Measurements from ENCODE around the gene BCAS1.

The BCAS1 gene

GRCh38 chr20:53996584-53997486, 73.6 kb downstream of the BCAS1 start:
- DNase-seq, result no peak
- TF ChIP-seq GATA1 (IDR thresholded peaks at IDR 0.05; ENCODE audit: low read depth, low read length) (no peak), POLR2A (IDR thresholded peaks at IDR 0.05; ENCODE audit: low read length) (no peak)

DNA sequence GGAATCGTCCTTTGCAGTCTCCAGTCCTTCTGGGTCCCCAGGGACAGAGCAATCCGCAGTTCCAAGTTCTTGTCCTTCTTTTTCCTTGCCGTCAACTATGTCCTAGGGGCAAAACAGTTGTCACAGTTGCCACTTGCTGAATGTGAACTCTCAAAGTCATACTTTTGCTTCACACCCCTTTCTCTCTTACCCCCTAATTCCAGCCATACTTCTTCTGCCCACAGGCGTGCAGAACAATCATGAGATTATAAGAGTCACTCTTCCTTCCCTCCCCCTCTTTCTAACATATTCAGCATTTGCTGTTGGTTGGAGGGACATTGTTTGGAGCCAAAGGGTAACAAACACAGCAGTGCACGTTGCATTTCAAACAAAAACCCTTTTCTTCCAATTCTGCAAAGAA, 74.4 kb downstream of the BCAS1 start:
- no peak for TF ChIP-seq GATA1 (IDR thresholded peaks at IDR 0.05; ENCODE audit: low read depth, low read length)
- TF ChIP-seq POLR2A (IDR thresholded peaks at IDR 0.05; ENCODE audit: low read length), result no peak
- no peak for DNase-seq

GRCh38 chr20:53994088-53994487, 76.3 kb downstream of the BCAS1 start:
- TF ChIP-seq GATA1 (IDR thresholded peaks at IDR 0.05; ENCODE audit: low read depth, low read length) (no peak), POLR2A (IDR thresholded peaks at IDR 0.05; ENCODE audit: low read length) (no peak)
- DNase-seq, result no peak

DNA sequence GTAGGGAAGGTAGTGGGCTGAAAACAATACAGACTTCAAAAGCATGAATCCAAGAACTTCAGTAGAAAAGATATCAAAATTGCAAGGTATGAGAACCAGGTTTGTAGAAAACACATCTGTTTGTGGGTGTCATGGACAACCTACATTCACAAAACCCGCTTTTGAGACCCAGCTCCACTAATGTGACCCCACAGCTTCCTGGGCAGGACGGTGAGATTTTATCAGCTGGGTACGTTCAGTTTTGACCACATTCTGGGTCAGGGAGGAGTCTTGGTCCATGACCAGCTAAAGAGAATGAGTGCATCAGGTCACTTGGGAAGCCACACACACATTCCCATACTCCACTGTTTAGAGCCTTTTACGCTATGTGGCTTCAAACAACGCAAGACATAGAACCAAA, 77.1 kb downstream of the BCAS1 start:
- no peak for DNase-seq
- TF ChIP-seq GATA1 (IDR thresholded peaks at IDR 0.05; ENCODE audit: low read depth, low read length) (no peak), POLR2A (IDR thresholded peaks at IDR 0.05; ENCODE audit: low read length) (no peak)

GRCh38 chr20:53990768-53991450, 79.5 kb downstream of the BCAS1 start:
- DNase-seq, result no peak
- TF ChIP-seq GATA1 (IDR thresholded peaks at IDR 0.05; ENCODE audit: low read depth, low read length) (no peak), POLR2A (IDR thresholded peaks at IDR 0.05; ENCODE audit: low read length) (no peak)

GRCh38 chr20:53990003-53990402, 80.4 kb downstream of the BCAS1 start:
- no peak for TF ChIP-seq GATA1 (IDR thresholded peaks at IDR 0.05; ENCODE audit: low read depth, low read length)
- no peak for TF ChIP-seq POLR2A (IDR thresholded peaks at IDR 0.05; ENCODE audit: low read length)

GRCh38 chr20:53989401-53989800, 81.0 kb downstream of the BCAS1 start:
- DNase-seq, result no peak
- TF ChIP-seq GATA1 (IDR thresholded peaks at IDR 0.05; ENCODE audit: low read depth, low read length) (no peak), POLR2A (IDR thresholded peaks at IDR 0.05; ENCODE audit: low read length) (no peak)

More at GRCh38 chr20:53990003-53990402, 80.4 kb downstream of the BCAS1 start:
- DNase-seq, result no peak

GRCh38 chr20:53986037-53986650, 84.2 kb downstream of the BCAS1 start:
- no peak for TF ChIP-seq POLR2A (IDR thresholded peaks at IDR 0.05; ENCODE audit: low read length)
- no peak for TF ChIP-seq GATA1 (IDR thresholded peaks at IDR 0.05; ENCODE audit: low read depth, low read length)
- DNase-seq, result no peak

DNA sequence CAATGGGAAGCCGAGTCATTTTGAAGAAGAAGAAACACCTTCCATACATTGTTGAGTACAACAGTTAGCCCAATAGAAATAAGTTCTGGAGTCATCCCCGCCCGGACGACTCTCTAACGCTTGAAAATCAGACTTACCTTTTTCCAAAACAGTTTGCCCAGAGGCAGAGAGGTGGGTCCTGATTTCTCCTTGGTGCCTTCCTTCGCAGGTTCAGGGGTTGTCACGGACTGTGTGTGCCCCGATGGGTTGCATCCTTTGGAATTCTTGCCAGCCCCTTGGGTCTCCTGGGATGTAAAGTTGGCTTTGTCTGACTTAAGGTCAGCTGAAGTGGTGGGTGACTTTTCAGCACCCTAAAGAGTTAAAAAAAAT, 85.3 kb downstream of the BCAS1 start:
- DNase-seq, result no peak
- no peak for TF ChIP-seq GATA1 (IDR thresholded peaks at IDR 0.05; ENCODE audit: low read depth, low read length)
- no peak for TF ChIP-seq POLR2A (IDR thresholded peaks at IDR 0.05; ENCODE audit: low read length)

DNA sequence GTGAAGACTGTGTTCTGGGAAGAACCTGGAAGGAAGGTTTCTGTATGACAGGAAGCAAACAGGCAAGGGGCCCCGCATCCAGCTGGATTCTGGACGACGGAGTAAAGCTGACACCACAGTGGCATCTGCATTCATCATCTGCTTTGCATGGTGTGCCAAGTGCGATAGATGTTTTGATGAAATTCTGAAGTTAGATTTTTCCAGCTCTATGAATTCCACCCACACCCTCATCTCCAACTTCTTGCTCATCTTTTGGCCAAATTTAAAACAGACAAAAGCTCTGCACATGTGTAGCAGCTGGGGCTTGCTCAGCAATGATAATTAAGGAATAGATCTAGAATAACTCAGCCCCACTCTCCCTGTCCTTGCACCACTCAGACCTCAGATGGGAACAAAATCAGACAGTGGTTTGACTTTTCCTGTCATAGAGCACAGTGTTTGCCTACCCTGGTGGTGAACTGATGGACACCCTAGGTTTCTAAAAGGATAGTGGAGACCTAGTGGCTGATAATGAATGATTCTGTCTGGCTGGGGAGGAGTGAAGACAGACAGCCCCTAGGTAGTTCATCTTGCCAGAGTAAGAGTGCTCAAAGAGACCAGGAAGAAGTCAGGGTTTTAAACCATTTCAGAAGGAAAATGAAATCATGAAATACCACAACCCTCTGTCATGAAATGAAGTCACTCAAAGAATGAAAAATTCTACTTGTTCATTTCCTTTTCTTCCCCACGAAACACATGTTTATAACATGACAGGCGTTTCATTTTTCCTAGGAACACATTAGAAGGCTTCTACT, 85.8 kb downstream of the BCAS1 start:
- DNase-seq, result no peak
- no peak for TF ChIP-seq GATA1 (IDR thresholded peaks at IDR 0.05; ENCODE audit: low read depth, low read length)

GRCh38 chr20:53983401-53983800, 87.0 kb downstream of the BCAS1 start:
- TF ChIP-seq POLR2A (IDR thresholded peaks at IDR 0.05; ENCODE audit: low read length) (no peak), GATA1 (IDR thresholded peaks at IDR 0.05; ENCODE audit: low read depth, low read length) (no peak)
- DNase-seq, result no peak

DNA sequence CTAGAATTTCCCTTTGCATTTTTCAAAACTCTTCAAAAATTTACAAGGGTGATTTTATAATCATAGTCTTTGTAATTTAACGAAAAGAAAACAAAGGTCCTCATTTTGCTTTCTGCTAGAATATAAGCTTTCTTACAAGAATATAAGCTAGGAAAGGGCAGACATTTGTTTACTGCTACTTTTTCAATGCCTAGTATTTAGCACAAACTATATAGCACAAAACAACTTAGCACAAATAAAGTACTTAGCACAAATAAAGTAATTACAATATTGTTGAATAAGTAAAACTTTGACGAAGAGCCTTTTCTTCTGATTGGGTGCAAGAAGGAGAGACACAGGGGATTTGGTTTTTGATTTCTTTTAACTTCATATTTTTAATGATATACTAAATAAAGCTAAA, 87.8 kb downstream of the BCAS1 start:
- DNase-seq, result no peak
- no peak for TF ChIP-seq POLR2A (IDR thresholded peaks at IDR 0.05; ENCODE audit: low read length)
- no peak for TF ChIP-seq GATA1 (IDR thresholded peaks at IDR 0.05; ENCODE audit: low read depth, low read length)

GRCh38 chr20:53981752-53982437, 88.5 kb downstream of the BCAS1 start:
- DNase-seq, result no peak
- no peak for TF ChIP-seq POLR2A (IDR thresholded peaks at IDR 0.05; ENCODE audit: low read length)
- TF ChIP-seq GATA1 (IDR thresholded peaks at IDR 0.05; ENCODE audit: low read depth, low read length), result no peak

Measured in erythroblast (primary cell).